ENCODE results near the gene SUPT3H. TPM values are rescaled to one million over a fixed set of nuclear protein-coding genes. Genes with fewer than 3 reads are reported as not detected.

SUPT3H gene
- total RNA-seq, 4 donors from 2014 or later = 1.6 to 5.6 (median 3.8) TPM

GRCh38 chr6:44788387-44788981 lies 589.2 kb downstream of the SUPT3H start:
- TF ChIP-seq, protein P1, sequence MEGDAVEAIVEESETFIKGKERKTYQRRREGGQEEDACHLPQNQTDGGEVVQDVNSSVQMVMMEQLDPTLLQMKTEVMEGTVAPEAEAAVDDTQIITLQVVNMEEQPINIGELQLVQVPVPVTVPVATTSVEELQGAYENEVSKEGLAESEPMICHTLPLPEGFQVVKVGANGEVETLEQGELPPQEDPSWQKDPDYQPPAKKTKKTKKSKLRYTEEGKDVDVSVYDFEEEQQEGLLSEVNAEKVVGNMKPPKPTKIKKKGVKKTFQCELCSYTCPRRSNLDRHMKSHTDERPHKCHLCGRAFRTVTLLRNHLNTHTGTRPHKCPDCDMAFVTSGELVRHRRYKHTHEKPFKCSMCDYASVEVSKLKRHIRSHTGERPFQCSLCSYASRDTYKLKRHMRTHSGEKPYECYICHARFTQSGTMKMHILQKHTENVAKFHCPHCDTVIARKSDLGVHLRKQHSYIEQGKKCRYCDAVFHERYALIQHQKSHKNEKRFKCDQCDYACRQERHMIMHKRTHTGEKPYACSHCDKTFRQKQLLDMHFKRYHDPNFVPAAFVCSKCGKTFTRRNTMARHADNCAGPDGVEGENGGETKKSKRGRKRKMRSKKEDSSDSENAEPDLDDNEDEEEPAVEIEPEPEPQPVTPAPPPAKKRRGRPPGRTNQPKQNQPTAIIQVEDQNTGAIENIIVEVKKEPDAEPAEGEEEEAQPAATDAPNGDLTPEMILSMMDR (IDR thresholded peaks at IDR 0.05) = no peak
- no peak for TF ChIP-seq POLR2A (IDR thresholded peaks at IDR 0.05)
- WGBS, 2 donors = 83 to 84% methylated on average over 10 of the region's 10 CpGs
- DNase-seq (ENCODE audit: low spot score in 2 of 2) = no peak
- H3K4me3 ChIP-seq (ENCODE audit: low read depth, poor library complexity, severe bottlenecking) = no peak overlapping the region
- intact Hi-C loops (cut with DNase I; ENCODE audit: low total_unique reads) = no loop called here

DNA sequence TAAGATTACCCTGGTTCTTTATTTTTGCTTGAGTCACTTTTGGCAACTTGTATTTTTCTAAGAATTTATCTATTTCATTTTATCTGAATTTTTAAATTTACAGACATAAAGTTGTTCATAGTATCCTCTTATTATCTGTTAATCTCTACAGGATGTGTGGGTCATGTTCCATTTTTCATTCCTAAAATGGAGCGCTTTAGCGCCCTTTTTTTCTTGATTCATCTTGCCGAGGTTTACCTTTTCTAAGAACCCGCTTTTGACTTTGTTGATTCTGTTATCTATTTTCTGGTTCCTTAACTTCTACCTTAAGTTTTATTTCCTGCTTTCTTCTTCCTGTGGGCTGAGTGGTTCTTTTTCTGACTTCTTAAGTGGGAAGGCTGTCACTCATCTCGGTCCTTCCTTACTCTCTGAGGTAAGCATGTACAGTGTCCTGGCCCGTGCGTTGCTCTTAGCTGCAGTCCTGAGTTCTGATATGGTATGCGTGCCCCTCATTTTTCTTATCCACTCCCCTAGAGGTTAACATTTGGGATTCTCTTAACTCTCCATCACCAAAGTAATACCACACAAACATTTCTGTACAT lies 590.4 kb downstream of the SUPT3H start:
- TF ChIP-seq, protein P1 (IDR thresholded peaks at IDR 0.05) = no peak
- no peak for TF ChIP-seq POLR2A (IDR thresholded peaks at IDR 0.05)
- DNase-seq (ENCODE audit: low spot score in 2 of 2) = no peak
- H3K4me3 ChIP-seq (ENCODE audit: low read depth, poor library complexity, severe bottlenecking) = no peak overlapping the region
- intact Hi-C loops (cut with DNase I; ENCODE audit: low total_unique reads) = no loop called here
- WGBS, 2 donors = 92% methylated on average over 8 of the region's 8 CpGs

DNA sequence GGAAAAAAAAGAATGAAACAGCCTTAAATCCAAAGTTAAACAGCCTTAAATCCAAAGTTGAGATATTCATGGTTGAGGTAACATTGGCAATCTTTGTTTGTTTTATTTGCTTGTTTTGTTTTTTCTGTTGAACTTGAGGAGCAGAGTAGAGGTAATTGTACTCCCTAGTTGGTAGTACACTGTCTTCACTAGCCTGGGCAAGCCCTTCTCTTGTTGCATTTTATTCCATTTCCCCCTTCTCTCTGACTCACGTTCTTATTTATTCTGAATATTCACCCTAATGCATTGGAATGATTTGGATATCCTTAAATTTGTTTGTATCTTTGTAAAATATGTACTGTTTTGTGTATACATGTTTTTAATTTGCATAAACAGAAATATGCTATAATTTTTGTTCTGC lies 592.6 kb downstream of the SUPT3H start:
- no peak overlapping the region for H3K4me3 ChIP-seq (ENCODE audit: low read depth, poor library complexity, severe bottlenecking)
- DNase-seq (ENCODE audit: low spot score in 2 of 2) = no peak
- WGBS, 2 donors = 21 to 48% methylated on average over 1 of the region's 1 CpG
- TF ChIP-seq, protein P1 (IDR thresholded peaks at IDR 0.05) = no peak
- TF ChIP-seq POLR2A (IDR thresholded peaks at IDR 0.05) = no peak
- intact Hi-C loops (cut with DNase I; ENCODE audit: low total_unique reads) = no loop called here

DNA sequence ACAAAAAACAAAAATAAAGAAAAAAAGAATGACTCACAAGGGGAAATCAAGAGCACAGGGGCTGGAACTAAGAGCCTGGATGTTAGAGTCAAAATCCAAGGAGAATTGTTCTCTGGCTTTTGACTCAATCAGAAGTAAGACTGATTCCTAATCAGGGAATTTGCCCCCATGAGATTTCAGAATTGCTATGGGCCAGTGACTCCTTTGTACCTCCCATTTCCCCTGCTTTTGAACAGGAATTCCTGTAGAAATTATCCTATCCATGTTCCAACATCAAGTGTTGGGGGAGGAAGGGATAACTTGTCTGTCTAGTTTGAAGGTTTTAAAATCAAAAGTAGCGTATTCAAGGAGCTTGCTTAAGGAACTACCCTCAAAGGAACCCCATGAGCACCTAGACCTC lies 593.5 kb downstream of the SUPT3H start:
- intact Hi-C loops (cut with DNase I; ENCODE audit: low total_unique reads) = no loop called here
- TF ChIP-seq, protein P1 (IDR thresholded peaks at IDR 0.05) = no peak
- no peak for TF ChIP-seq POLR2A (IDR thresholded peaks at IDR 0.05)
- no peak overlapping the region for H3K4me3 ChIP-seq (ENCODE audit: low read depth, poor library complexity, severe bottlenecking)
- WGBS, 2 donors = 93 to 100% methylated on average over 1 of the region's 1 CpG
- no peak for DNase-seq (ENCODE audit: low spot score in 2 of 2)

DNA sequence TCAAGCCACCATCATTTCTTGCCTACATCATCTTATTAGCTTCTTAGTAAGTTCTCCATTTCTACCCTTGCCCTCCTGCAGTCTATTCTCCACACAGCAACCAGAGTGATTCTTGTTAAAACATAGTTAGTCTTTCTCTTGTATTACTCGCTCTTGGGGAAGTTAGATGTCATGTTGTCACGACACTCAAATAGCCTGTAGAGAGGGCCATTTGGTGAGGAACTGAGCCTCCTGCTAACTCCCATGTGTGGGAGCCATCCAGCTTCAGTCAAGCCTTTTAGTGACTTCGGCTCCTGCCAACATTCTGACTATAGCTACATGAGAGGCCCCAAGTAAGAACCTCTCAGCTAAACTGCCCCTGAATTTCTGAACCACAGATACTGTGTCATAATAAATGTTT lies 594.8 kb downstream of the SUPT3H start:
- 88 to 89% methylated on average over 3 of the region's 3 CpGs for WGBS, 2 donors
- H3K4me3 ChIP-seq (ENCODE audit: low read depth, poor library complexity, severe bottlenecking) = no peak overlapping the region
- no peak for DNase-seq (ENCODE audit: low spot score in 2 of 2)
- intact Hi-C loops (cut with DNase I; ENCODE audit: low total_unique reads) = no loop called here
- TF ChIP-seq, protein P1 (IDR thresholded peaks at IDR 0.05) = no peak
- no peak for TF ChIP-seq POLR2A (IDR thresholded peaks at IDR 0.05)

Data from lower leg skin (tissue), 4 donors.